ENCODE data around the gene TRPV3.

DNA sequence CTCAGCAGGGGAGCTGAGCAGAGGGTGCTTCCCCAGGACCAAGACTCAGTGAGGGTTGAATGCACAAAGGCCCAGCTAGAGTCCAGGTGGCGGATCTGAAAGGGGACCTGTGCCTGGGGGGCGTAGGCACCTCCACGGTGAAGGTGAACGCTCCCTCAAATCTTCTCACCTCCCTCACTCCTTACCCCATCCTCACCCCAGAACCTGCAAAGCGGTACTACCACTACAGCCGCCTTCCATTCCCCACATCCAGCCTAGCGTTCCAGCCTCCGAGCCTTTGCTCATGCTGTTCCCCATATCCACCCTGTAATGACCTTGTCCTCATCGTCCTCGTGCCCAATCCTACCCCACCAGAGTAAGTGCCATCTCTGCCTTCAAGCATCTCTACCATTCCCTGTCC, 30.6 kb downstream of the TRPV3 start:
- TF ChIP-seq, protein P1, sequence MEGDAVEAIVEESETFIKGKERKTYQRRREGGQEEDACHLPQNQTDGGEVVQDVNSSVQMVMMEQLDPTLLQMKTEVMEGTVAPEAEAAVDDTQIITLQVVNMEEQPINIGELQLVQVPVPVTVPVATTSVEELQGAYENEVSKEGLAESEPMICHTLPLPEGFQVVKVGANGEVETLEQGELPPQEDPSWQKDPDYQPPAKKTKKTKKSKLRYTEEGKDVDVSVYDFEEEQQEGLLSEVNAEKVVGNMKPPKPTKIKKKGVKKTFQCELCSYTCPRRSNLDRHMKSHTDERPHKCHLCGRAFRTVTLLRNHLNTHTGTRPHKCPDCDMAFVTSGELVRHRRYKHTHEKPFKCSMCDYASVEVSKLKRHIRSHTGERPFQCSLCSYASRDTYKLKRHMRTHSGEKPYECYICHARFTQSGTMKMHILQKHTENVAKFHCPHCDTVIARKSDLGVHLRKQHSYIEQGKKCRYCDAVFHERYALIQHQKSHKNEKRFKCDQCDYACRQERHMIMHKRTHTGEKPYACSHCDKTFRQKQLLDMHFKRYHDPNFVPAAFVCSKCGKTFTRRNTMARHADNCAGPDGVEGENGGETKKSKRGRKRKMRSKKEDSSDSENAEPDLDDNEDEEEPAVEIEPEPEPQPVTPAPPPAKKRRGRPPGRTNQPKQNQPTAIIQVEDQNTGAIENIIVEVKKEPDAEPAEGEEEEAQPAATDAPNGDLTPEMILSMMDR (IDR thresholded peaks at IDR 0.05; ENCODE audit: control extremely low read depth in 1 of 3, insufficient read depth in 1 of 3, low read depth in 1 of 3, low read length in 3 of 3), result no peak
- TF ChIP-seq, protein P2, sequence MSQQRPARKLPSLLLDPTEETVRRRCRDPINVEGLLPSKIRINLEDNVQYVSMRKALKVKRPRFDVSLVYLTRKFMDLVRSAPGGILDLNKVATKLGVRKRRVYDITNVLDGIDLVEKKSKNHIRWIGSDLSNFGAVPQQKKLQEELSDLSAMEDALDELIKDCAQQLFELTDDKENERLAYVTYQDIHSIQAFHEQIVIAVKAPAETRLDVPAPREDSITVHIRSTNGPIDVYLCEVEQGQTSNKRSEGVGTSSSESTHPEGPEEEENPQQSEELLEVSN (IDR thresholded peaks at IDR 0.05), result no peak
- no peak for TF ChIP-seq PHF8 (conservative IDR thresholded peaks at IDR 0.05; ENCODE audit: low read depth, low read length)
- TF ChIP-seq GABPA (IDR thresholded peaks at IDR 0.05; ENCODE audit: borderline replicate concordance, insufficient read depth, low read length), result no peak
- TF ChIP-seq CREB1 (IDR thresholded peaks at IDR 0.05), result no peak
- TF ChIP-seq SP1 (IDR thresholded peaks at IDR 0.05; ENCODE audit: low read depth, low read length), result no peak
- no peak for TF ChIP-seq TAF7 (optimal IDR thresholded peaks at IDR 0.05; ENCODE audit: borderline replicate concordance, low read depth, low read length)
- TF ChIP-seq CBX8 (IDR thresholded peaks at IDR 0.05; ENCODE audit: borderline replicate concordance, low read depth, low read length), result no peak
- TF ChIP-seq POLR2AphosphoS5 (IDR thresholded peaks at IDR 0.05; ENCODE audit: low read depth, low read length), result no peak
- TF ChIP-seq, protein P3, sequence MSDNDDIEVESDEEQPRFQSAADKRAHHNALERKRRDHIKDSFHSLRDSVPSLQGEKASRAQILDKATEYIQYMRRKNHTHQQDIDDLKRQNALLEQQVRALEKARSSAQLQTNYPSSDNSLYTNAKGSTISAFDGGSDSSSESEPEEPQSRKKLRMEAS (IDR thresholded peaks at IDR 0.05), result no peak
- TF ChIP-seq POLR2A (IDR thresholded peaks at IDR 0.05; ENCODE audit: control extremely low read depth in 1 of 2, low read depth in 2 of 2, low read length in 2 of 2), result no peak

Data from H1 (cell line).